Astrocyte (in vitro differentiated cells and primary cell): Measurements from ENCODE around the gene DZIP1. TPM values are rescaled to one million over a fixed set of nuclear protein-coding genes. Genes with fewer than 3 reads are reported as not detected.
A peak's percentile ranks its signal among the peaks of the same experiment; 100 is the strongest.

ENCODE experiments used
- DNase-seq: peaks from one replicate; pipeline ENCODE4 v3.0.0-alpha.2; 2010; ENCODE audit warnings: low read depth
- FAIRE-seq: peaks from 2 replicates; lab custom pipeline; 2011; peaks lifted over from hg19 to GRCh38; lab: Jason Lieb, UNC
- H2AFZ ChIP-seq: 2 replicates; pipeline ENCODE4 v1.6.0; 2012; ENCODE audit warnings: low read depth, low read length, inconsistent platforms
- H3K27ac ChIP-seq: 2 replicates; pipeline ENCODE4 v1.5.1; 2011; ENCODE audit warnings: low read depth, low read length, inconsistent platforms
- H3K27me3 ChIP-seq: 2 replicates; pipeline ENCODE4 v1.6.0; 2011; ENCODE audit warnings: low read length, inconsistent platforms; ENCODE audit not compliant: insufficient read depth
- H3K36me3 ChIP-seq: 2 replicates; pipeline ENCODE4 v1.5.1; 2011; ENCODE audit warnings: low read length, inconsistent platforms; ENCODE audit not compliant: insufficient read depth
- H3K4me1 ChIP-seq: 2 replicates; pipeline ENCODE4 v1.5.1; 2011; ENCODE audit warnings: low read length, inconsistent platforms; ENCODE audit not compliant: insufficient read depth
- H3K4me2 ChIP-seq: 2 replicates; pipeline ENCODE4 v1.6.0; 2012; ENCODE audit warnings: low read length, inconsistent platforms
- H3K4me3 ChIP-seq: 2 replicates; pipeline ENCODE4 v1.5.1; 2011; ENCODE audit warnings: low read depth, mild to moderate bottlenecking, low read length, inconsistent platforms; ENCODE audit not compliant: insufficient read depth
- H3K79me2 ChIP-seq: 2 replicates; pipeline ENCODE4 v1.6.0; 2012; ENCODE audit warnings: mild to moderate bottlenecking, low read length, inconsistent platforms; ENCODE audit not compliant: insufficient read depth
- H3K9ac ChIP-seq: 2 replicates; pipeline ENCODE4 v1.6.0; 2012; ENCODE audit warnings: mild to moderate bottlenecking, low read length, inconsistent platforms
- H3K9me3 ChIP-seq: 2 replicates; pipeline ENCODE4 v1.5.1; 2012; ENCODE audit warnings: low read depth, mild to moderate bottlenecking, low read length, inconsistent platforms; ENCODE audit not compliant: insufficient read depth
- H4K20me1 ChIP-seq: 2 replicates; pipeline ENCODE4 v1.6.0; 2012; ENCODE audit warnings: low read length, inconsistent platforms; ENCODE audit not compliant: insufficient read depth
- H3K27ac Mint-ChIP-seq: one replicate; pipeline ENCODE4 v1.8.0; 2021; ENCODE audit warnings: mild to moderate bottlenecking, mixed read lengths; ENCODE audit not compliant: unreplicated experiment
- H3K27me3 Mint-ChIP-seq: one replicate; pipeline ENCODE4 v1.8.0; 2021; ENCODE audit warnings: low read depth, mixed read lengths; ENCODE audit not compliant: unreplicated experiment
- H3K36me3 Mint-ChIP-seq: one replicate; pipeline ENCODE4 v1.8.0; 2021; ENCODE audit warnings: low read depth, mixed read lengths; ENCODE audit not compliant: unreplicated experiment
- H3K4me1 Mint-ChIP-seq: one replicate; pipeline ENCODE4 v1.8.0; 2021; ENCODE audit warnings: low read depth, mixed read lengths; ENCODE audit not compliant: unreplicated experiment
- H3K4me3 Mint-ChIP-seq: one replicate; pipeline ENCODE4 v1.8.0; 2021; ENCODE audit warnings: mild to moderate bottlenecking, moderate library complexity, mixed read lengths; ENCODE audit not compliant: unreplicated experiment
- H3K9me3 Mint-ChIP-seq: one replicate; pipeline ENCODE4 v1.8.0; 2021; ENCODE audit warnings: mild to moderate bottlenecking, mixed read lengths; ENCODE audit not compliant: unreplicated experiment
- CTCF ChIP-seq: IDR thresholded peaks from 2 replicates; pipeline ENCODE4 v1.5.1; 2011; ENCODE audit warnings: low read depth, mild to moderate bottlenecking, inconsistent platforms, low read length, moderate library complexity; ENCODE audit not compliant: insufficient read depth
- EZH2 ChIP-seq: IDR thresholded peaks from 2 replicates; pipeline ENCODE4 v1.6.1; 2012; ENCODE audit warnings: mild to moderate bottlenecking, low read length, inconsistent platforms; ENCODE audit not compliant: insufficient read depth
- total RNA-seq: library from RNA; stranded (reverse); gene quantifications from 2 replicates; pipeline ENCODE4 v1.2.1, GENCODE V29; 2021

DZIP1 gene
- total RNA-seq, 1 donor from 2014 or later = 52.4 TPM

- Histone ChIP-seq H3K27ac (no peak overlapping the region), H3K27me3 (no peaks in the 10 kb centered on the region), H3K79me2 (no peaks in the 10 kb centered on the region), H4K20me1 (no peaks in the 10 kb centered on the region), H3K4me3 (no peak overlapping the region), H3K9ac (no peak overlapping the region), H3K36me3 (peaks cover 35% of the 10 kb centered on the region), H3K9me3 (no peaks in the 10 kb centered on the region), H3K4me1 (no peaks in the 10 kb centered on the region), H3K4me2 (no peak overlapping the region), H2AFZ (no peak overlapping the region)
- Mint-ChIP-seq H3K4me3 (no peak overlapping the region), H3K27ac (no peak overlapping the region), H3K4me1 (no peaks in the 10 kb centered on the region), H3K27me3 (no peaks in the 10 kb centered on the region), H3K36me3 (peaks cover 10% of the 10 kb centered on the region), H3K9me3 (no peaks in the 10 kb centered on the region)
- no peak for TF ChIP-seq CTCF
- TF ChIP-seq EZH2 = no peak
- FAIRE-seq = no peak
- no peak for DNase-seq
Measured at GRCh38 chr13:95596701-95597100, 47.8 kb downstream of the DZIP1 start.

GRCh38 chr13:95593462-95593861 lies 51.0 kb downstream of the DZIP1 start:
- Mint-ChIP-seq H3K36me3 (peaks cover 15% of the 10 kb centered on the region), H3K27me3 (no peaks in the 10 kb centered on the region), H3K9me3 (no peaks in the 10 kb centered on the region), H3K4me3 (no peak overlapping the region), H3K27ac (no peak overlapping the region), H3K4me1 (no peaks in the 10 kb centered on the region)
- peaks cover 42% of the 10 kb centered on the region for H3K36me3 ChIP-seq
- H3K79me2 ChIP-seq = no peaks in the 10 kb centered on the region
- no peaks in the 10 kb centered on the region for H3K9me3 ChIP-seq
- no peaks in the 10 kb centered on the region for H4K20me1 ChIP-seq
- no peak overlapping the region for H3K4me2 ChIP-seq
- H3K4me3 ChIP-seq = no peak overlapping the region
- no peaks in the 10 kb centered on the region for H3K4me1 ChIP-seq
- DNase-seq (no peak), FAIRE-seq (no peak)
- no peak overlapping the region for H3K9ac ChIP-seq
- H3K27ac ChIP-seq = no peak overlapping the region
- H3K27me3 ChIP-seq = no peaks in the 10 kb centered on the region
- H2AFZ ChIP-seq = no peak overlapping the region
- TF ChIP-seq CTCF = no peak
- TF ChIP-seq EZH2 = no peak

- Histone ChIP-seq H2AFZ (no peak overlapping the region), H3K79me2 (no peaks in the 10 kb centered on the region), H3K9me3 (no peaks in the 10 kb centered on the region), H3K9ac (no peak overlapping the region), H3K4me1 (no peaks in the 10 kb centered on the region), H4K20me1 (no peaks in the 10 kb centered on the region), H3K27me3 (no peaks in the 10 kb centered on the region), H3K36me3 (peaks cover 66% of the 10 kb centered on the region), H3K4me2 (no peak overlapping the region), H3K4me3 (no peak overlapping the region), H3K27ac (peak overlapping the region; percentile 10)
- no peaks in the 10 kb centered on the region for H3K4me1 Mint-ChIP-seq
- FAIRE-seq (no peak), DNase-seq (peak; percentile 57)
- H3K4me3 Mint-ChIP-seq = no peak overlapping the region
- TF ChIP-seq EZH2 (no peak), CTCF (no peak)
- no peaks in the 10 kb centered on the region for H3K27me3 Mint-ChIP-seq
- no peaks in the 10 kb centered on the region for H3K9me3 Mint-ChIP-seq
- H3K36me3 Mint-ChIP-seq = peaks cover 19% of the 10 kb centered on the region
- H3K27ac Mint-ChIP-seq = no peak overlapping the region
Measured at GRCh38 chr13:95588721-95589120, 55.8 kb downstream of the DZIP1 start.
